ENCODE measurements around the gene CD320.

DNA sequence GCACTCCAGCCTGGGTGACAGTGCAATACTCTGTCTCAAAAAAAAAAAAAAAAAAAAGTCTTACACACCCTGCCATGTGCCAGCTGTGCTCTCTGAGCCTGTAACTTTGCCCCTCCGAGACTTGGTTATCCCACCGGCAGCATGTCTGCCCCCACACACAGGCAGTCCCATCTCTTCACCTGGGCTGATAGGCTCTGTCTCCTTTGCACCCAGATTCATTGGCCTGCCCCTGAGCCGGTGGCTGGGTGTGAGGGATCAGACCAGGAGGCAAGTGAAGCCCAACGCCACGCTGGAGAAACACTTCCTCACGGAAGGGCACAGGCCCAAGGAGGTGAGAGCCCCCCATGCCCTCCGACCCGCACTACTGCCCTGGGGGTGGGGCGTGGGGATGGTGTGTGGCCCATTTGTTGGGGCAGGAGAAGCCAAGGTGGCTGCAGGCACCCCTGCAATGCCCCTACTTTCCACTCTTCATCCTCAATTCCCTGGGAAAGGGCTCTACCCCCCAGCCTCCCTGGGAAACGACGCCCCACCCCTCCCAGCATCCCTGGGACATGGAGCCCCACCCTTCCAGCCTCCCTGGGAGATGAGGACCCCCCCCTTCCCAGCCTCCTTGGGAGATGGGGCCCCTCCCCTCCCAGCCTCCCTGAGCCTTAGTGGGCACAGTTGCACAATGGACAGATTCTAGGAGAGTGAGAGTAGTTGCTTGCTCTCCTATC, 53.7 kb downstream of the CD320 start:
- TF ChIP-seq CTCF (IDR thresholded peaks at IDR 0.05) = no peak
- TF ChIP-seq POLR2A (IDR thresholded peaks at IDR 0.05) = no peak
